Kidney (tissue), 14 donors: ENCODE measurements around the gene LRWD1. TPM values are rescaled to one million over a fixed set of nuclear protein-coding genes. Genes with fewer than 3 reads are reported as not detected.
"Not testable (repeated sequence)": the region's sequence is repeated elsewhere in the genome, so short reads cannot be mapped to it uniquely, and the experiment has no call there.

Source experiments
- DNase-seq, 5 donors: peaks; one replicate each; pipeline ENCODE4 v3.0.0-alpha.2; 2013 to 2020
- FAIRE-seq: peaks from 2 replicates; lab custom pipeline; 2012; peaks lifted over from hg19 to GRCh38; lab: Jason Lieb, UNC
- H3K27ac ChIP-seq, 2 donors: one replicate each; pipeline ENCODE4 v1.7.0; 2013; ENCODE audit warnings: low read depth in 2 of 2, low read length in 2 of 2, inconsistent platforms in 1 of 2
- H3K27me3 ChIP-seq: one replicate; pipeline ENCODE4 v1.7.1; 2013; ENCODE audit warnings: low read length, inconsistent platforms; ENCODE audit not compliant: control insufficient read depth, insufficient read depth
- H3K36me3 ChIP-seq, 3 donors: one replicate each; pipeline versions ENCODE4 v1.7.0 to v1.7.1; 2013; ENCODE audit warnings: low read length in 3 of 3, control low read depth in 1 of 3, inconsistent platforms in 1 of 3; ENCODE audit not compliant: insufficient read depth in 3 of 3, control insufficient read depth in 2 of 3
- H3K4me1 ChIP-seq, 3 donors: one replicate each; pipeline versions ENCODE4 v1.7.0 to v1.7.1; 2013; ENCODE audit warnings: low read length in 3 of 3, inconsistent platforms in 1 of 3, low read depth in 1 of 3; ENCODE audit not compliant: control insufficient read depth in 2 of 3, insufficient read depth in 2 of 3
- H3K4me3 ChIP-seq, 3 donors: one replicate each; pipeline versions ENCODE4 v1.7.0 to v1.8.1; 2013; ENCODE audit warnings: low read length in 3 of 3, control low read depth in 1 of 3, inconsistent platforms in 1 of 3
- H3K9ac ChIP-seq, 3 donors: one replicate each; pipeline versions ENCODE4 v1.7.0 to v1.7.1; 2013; ENCODE audit warnings: low read length in 3 of 3, control low read depth in 1 of 3, inconsistent platforms in 1 of 3
- H3K9me3 ChIP-seq, 3 donors: one replicate each; pipeline versions ENCODE4 v1.7.0 to v1.7.1; 2013; ENCODE audit warnings: low read length in 3 of 3, control low read depth in 1 of 3, inconsistent platforms in 1 of 3; ENCODE audit not compliant: control insufficient read depth in 2 of 3, insufficient read depth in 1 of 3
- intact Hi-C: fragments of 100-400 bp; cut with DNase I; formaldehyde crosslinking; loops from one replicate; pipeline ENCODE4 v1.11.1; 2022
- polyA plus RNA-seq: library from polyadenylated mRNA; stranded (reverse); fragments of 350-450 nt; fragmentation: Illumina TruSeq; extraction: RNeasy Lipid Tissue Mini Kit (QIAGEN cat#74804); gene quantifications from one replicate; pipeline ENCODE4 v1.2.3, GENCODE V29; 2014; ENCODE audit warnings: low read depth, low replicate concordance; ENCODE audit not compliant: insufficient read depth
- total RNA-seq: library from RNA; stranded (reverse); fragmentation: NEBNext Ultra II Directional; extraction: Animal tissue kit (Norgen Biotek cat#: 25700); gene quantifications from one replicate; pipeline ENCODE4 v1.2.1, GENCODE V29; 2021
- TF ChIP-seq, protein P1 (sequence below): IDR thresholded peaks from 3 replicates; pipeline ENCODE4 v1.5.1; 2012; ENCODE audit warnings: mild to moderate bottlenecking, moderate library complexity, borderline replicate concordance; ENCODE audit not compliant: insufficient read depth; ENCODE audit errors: extremely low read depth
- donor health status: control.
- donor health status: control.
- donor health status: control.
- donor health status: control.
- donor health status: control.
- donor health status: DM: yes; HTN: yes; CAD: no.
- donor health status: Normal renal cell carcinoma (clear cell type).

The LRWD1 gene
- total and polyA plus RNA-seq, 2 donors from 2014 or later: 14.0 to 14.1 TPM

DNA sequence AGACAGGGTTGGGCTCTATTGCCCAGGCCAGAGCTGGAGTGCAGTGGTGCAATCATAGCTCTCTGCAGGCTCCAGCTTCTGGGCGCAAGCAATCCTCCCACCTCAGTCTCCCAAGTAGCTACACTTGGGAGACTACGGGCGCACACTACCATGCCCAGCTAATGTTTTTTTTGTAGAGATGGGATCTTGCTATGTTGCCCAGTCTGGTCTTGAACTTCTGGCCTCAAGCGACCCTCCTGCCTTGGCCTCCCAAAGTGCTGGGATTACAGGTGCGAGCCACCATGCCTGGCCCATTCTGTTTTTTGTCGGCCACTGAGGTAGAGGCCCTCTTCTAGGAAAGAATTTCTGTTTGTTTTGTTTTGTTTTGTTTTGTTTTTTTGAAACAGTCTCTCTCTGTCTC lies 12.3 kb upstream of the LRWD1 start:
- Histone ChIP-seq H3K27me3 (no peaks in the 10 kb centered on the region), H3K9me3 (no peaks in the 10 kb centered on the region), H3K9ac (no peak overlapping the region), H3K27ac (no peak overlapping the region), H3K4me1 (peaks cover 0 to 2% (median 0%) of the 10 kb centered on the region in 3 donors), H3K4me3 (no peak overlapping the region), H3K36me3 (peaks cover 0 to 2% (median 0%) of the 10 kb centered on the region in 3 donors)
- no peak for DNase-seq
- TF ChIP-seq, protein P1, sequence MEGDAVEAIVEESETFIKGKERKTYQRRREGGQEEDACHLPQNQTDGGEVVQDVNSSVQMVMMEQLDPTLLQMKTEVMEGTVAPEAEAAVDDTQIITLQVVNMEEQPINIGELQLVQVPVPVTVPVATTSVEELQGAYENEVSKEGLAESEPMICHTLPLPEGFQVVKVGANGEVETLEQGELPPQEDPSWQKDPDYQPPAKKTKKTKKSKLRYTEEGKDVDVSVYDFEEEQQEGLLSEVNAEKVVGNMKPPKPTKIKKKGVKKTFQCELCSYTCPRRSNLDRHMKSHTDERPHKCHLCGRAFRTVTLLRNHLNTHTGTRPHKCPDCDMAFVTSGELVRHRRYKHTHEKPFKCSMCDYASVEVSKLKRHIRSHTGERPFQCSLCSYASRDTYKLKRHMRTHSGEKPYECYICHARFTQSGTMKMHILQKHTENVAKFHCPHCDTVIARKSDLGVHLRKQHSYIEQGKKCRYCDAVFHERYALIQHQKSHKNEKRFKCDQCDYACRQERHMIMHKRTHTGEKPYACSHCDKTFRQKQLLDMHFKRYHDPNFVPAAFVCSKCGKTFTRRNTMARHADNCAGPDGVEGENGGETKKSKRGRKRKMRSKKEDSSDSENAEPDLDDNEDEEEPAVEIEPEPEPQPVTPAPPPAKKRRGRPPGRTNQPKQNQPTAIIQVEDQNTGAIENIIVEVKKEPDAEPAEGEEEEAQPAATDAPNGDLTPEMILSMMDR: no peak
- intact Hi-C loops: no loop called here
- no peak for FAIRE-seq

DNA sequence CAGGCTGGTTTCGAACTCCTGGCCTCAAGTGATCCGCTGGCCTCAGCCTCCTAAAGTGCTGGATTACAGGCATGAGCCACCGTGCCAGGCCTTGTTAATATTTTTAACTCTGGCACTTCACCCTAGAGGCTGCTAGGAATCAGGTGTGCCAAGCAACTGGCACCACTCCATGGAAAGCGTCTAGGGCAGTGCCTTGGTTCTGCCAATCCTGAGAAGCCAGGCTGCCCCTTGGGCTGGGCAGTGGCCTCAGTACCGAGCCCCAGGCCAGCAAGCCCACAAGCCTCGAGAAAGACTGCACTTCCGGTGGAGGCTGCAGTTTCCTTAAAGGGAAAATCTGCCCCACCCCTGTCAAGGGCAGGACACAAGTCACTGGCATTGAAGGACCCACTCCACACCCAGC lies 11.5 kb upstream of the LRWD1 start:
- Histone ChIP-seq H3K27me3 (no peaks in the 10 kb centered on the region), H3K36me3 (peaks cover 0 to 7% (median 6%) of the 10 kb centered on the region in 3 donors), H3K4me3 (no peak overlapping the region), H3K9ac (no peak overlapping the region), H3K27ac (no peak overlapping the region), H3K9me3 (no peaks in the 10 kb centered on the region), H3K4me1 (peaks cover 0 to 2% (median 0%) of the 10 kb centered on the region in 3 donors)
- FAIRE-seq (no peak), DNase-seq (no peak)
- intact Hi-C loops: no loop called here
- TF ChIP-seq, protein P1: no peak

DNA sequence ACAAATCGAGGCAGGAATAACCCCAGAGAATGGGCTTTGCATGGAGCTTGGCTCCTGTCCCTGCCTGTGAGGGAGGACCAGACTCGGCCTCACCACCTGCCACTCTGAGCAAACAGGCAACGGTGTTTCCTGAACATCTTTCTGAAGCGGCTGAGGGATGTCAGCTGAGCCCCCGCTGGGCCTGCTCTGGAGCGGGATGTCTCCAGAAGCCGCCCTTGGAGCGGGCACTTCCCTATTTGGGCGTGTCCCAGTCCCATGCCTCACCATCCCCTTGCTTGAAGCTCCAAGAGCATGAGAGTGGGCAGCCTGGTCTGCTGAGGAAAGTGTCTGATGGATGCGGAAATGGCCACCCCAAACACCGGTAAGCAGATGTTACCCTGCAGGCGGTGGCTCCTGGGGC lies 10.3 kb upstream of the LRWD1 start:
- no peaks in the 10 kb centered on the region for H3K9me3 ChIP-seq
- H3K36me3 ChIP-seq: peaks cover 0 to 7% (median 7%) of the 10 kb centered on the region in 3 donors
- H3K9ac ChIP-seq: no peak overlapping the region
- no peak overlapping the region for H3K4me3 ChIP-seq
- no peaks in the 10 kb centered on the region for H3K27me3 ChIP-seq
- no peak overlapping the region for H3K27ac ChIP-seq
- intact Hi-C loops: no loop called here
- peaks cover 0 to 2% (median 0%) of the 10 kb centered on the region in 3 donors for H3K4me1 ChIP-seq
- FAIRE-seq (no peak), DNase-seq (peak in 1 of 5 donors; percentile 72)
- TF ChIP-seq, protein P1: no peak

DNA sequence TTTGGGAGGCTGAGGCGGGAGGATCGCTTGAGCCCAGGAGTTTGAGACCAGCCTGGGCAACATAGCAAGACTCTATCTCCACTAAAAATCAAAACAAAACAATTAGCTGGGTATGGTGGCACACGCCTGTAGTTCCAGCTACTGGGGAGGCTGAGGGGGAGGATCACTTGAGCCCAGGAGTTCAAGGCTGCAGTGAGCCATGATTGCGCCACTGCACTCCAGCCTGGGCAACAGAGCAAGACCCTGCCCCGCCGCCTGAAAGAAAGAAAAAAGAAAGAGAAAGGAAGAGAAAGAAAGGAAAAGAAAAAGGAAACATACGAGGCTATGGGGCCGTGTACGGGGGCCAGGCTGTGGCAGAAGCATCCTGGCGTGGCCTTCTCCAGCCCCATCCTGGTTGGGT lies 9.9 kb upstream of the LRWD1 start:
- DNase-seq, H3K27me3 ChIP-seq, FAIRE-seq, H3K36me3 ChIP-seq, H3K27ac ChIP-seq, H3K9ac ChIP-seq, H3K4me3 ChIP-seq, intact Hi-C loops, H3K9me3 ChIP-seq, H3K4me1 ChIP-seq: not testable (repeated sequence)
